ENCODE measurements around the gene ACVR1B.

The ACVR1B gene

DNA sequence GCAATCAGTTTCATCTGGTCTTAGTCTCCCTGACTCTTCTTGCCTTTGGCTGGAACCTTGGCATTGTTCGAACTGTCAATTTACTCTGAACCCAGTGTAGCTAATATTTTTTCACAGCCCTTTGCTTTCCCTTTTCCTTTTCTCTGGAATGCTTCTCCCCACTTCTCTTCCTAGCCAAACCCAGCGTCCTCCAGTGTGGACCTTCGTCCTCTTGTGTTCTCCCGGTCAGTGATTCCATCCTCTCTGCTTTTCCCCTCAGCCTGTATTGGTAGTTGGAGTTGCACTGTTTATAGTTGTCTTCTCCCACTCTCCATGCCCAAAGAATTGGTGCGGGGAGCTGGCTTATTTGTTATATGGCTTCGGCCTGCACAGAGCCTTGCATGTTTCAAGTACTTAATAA is 9.4 kb downstream of the ACVR1B start:
- DNase-seq (ENCODE audit: low read depth) = no peak
- Histone ChIP-seq H3K36me3 (ENCODE audit: control insufficient read depth, insufficient read depth, low read length, severe bottlenecking) (peaks cover 17% of the 10 kb centered on the region), H3K4me1 (ENCODE audit: control insufficient read depth, insufficient read depth, low read length) (peaks cover 49% of the 10 kb centered on the region), H3K4me3 (ENCODE audit: low read length) (no peak overlapping the region), H3K9ac (ENCODE audit: low read length) (no peak overlapping the region), H3K9me3 (ENCODE audit: control insufficient read depth, low read length) (no peaks in the 10 kb centered on the region), H3K27me3 (replicated peaks; ENCODE audit: control insufficient read depth, insufficient read depth, low read length) (no peaks in the 10 kb centered on the region)

DNA sequence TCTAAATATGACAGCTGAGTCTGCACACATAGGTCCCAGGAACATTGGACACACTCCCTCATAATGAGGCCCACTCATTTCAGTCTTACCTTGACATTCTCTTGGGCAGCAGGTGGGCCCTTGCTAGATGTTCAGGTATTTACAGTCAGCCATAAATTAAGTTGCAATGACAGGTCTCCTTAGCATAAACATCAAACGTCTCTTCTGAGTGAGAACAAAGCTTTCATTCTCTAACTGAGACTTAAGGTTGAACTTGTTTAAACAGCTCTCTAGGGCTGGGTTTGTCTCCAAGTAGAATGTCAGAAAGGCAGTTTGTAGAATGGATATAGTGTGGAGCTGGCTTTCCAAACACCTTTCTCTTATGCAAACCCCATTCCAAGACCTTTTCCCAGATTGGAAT is 10.3 kb downstream of the ACVR1B start:
- Histone ChIP-seq H3K36me3 (ENCODE audit: control insufficient read depth, insufficient read depth, low read length, severe bottlenecking) (peaks cover 17% of the 10 kb centered on the region), H3K9ac (ENCODE audit: low read length) (peak overlapping the region; percentile 0), H3K4me3 (ENCODE audit: low read length) (no peak overlapping the region), H3K27me3 (replicated peaks; ENCODE audit: control insufficient read depth, insufficient read depth, low read length) (no peaks in the 10 kb centered on the region), H3K9me3 (ENCODE audit: control insufficient read depth, low read length) (no peaks in the 10 kb centered on the region), H3K4me1 (ENCODE audit: control insufficient read depth, insufficient read depth, low read length) (peaks cover 43% of the 10 kb centered on the region)
- no peak for DNase-seq (ENCODE audit: low read depth)

- no peak for DNase-seq (ENCODE audit: low read depth)
- no peak overlapping the region for H3K9ac ChIP-seq (ENCODE audit: low read length)
- no peak overlapping the region for H3K4me3 ChIP-seq (ENCODE audit: low read length)
- H3K36me3 ChIP-seq (ENCODE audit: control insufficient read depth, insufficient read depth, low read length, severe bottlenecking) = peaks cover 17% of the 10 kb centered on the region
- no peaks in the 10 kb centered on the region for H3K9me3 ChIP-seq (ENCODE audit: control insufficient read depth, low read length)
- peaks cover 41% of the 10 kb centered on the region for H3K4me1 ChIP-seq (ENCODE audit: control insufficient read depth, insufficient read depth, low read length)
- H3K27me3 ChIP-seq (replicated peaks; ENCODE audit: control insufficient read depth, insufficient read depth, low read length) = no peaks in the 10 kb centered on the region
Observed at GRCh38 chr12:51962737-51963136, 11.2 kb downstream of the ACVR1B start.

GRCh38 chr12:51963477-51963876 is 12.0 kb downstream of the ACVR1B start:
- no peak overlapping the region for H3K9ac ChIP-seq (ENCODE audit: low read length)
- H3K27me3 ChIP-seq (replicated peaks; ENCODE audit: control insufficient read depth, insufficient read depth, low read length) = no peaks in the 10 kb centered on the region
- H3K36me3 ChIP-seq (ENCODE audit: control insufficient read depth, insufficient read depth, low read length, severe bottlenecking) = peaks cover 17% of the 10 kb centered on the region
- peaks cover 39% of the 10 kb centered on the region for H3K4me1 ChIP-seq (ENCODE audit: control insufficient read depth, insufficient read depth, low read length)
- no peak overlapping the region for H3K4me3 ChIP-seq (ENCODE audit: low read length)
- H3K9me3 ChIP-seq (ENCODE audit: control insufficient read depth, low read length) = no peaks in the 10 kb centered on the region
- DNase-seq (ENCODE audit: low read depth) = no peak

GRCh38 chr12:51969643-51970042 is 18.1 kb downstream of the ACVR1B start:
- Histone ChIP-seq H3K4me1 (ENCODE audit: control insufficient read depth, insufficient read depth, low read length) (peaks cover 38% of the 10 kb centered on the region), H3K36me3 (ENCODE audit: control insufficient read depth, insufficient read depth, low read length, severe bottlenecking) (no peaks in the 10 kb centered on the region), H3K4me3 (ENCODE audit: low read length) (no peak overlapping the region), H3K27me3 (replicated peaks; ENCODE audit: control insufficient read depth, insufficient read depth, low read length) (no peaks in the 10 kb centered on the region), H3K9ac (ENCODE audit: low read length) (no peak overlapping the region), H3K9me3 (ENCODE audit: control insufficient read depth, low read length) (no peaks in the 10 kb centered on the region)
- no peak for DNase-seq (ENCODE audit: low read depth)

- Histone ChIP-seq H3K9me3 (ENCODE audit: control insufficient read depth, low read length) (no peaks in the 10 kb centered on the region), H3K4me1 (ENCODE audit: control insufficient read depth, insufficient read depth, low read length) (peaks cover 45% of the 10 kb centered on the region), H3K4me3 (ENCODE audit: low read length) (no peak overlapping the region), H3K27me3 (replicated peaks; ENCODE audit: control insufficient read depth, insufficient read depth, low read length) (no peaks in the 10 kb centered on the region), H3K36me3 (ENCODE audit: control insufficient read depth, insufficient read depth, low read length, severe bottlenecking) (peaks cover 9% of the 10 kb centered on the region), H3K9ac (ENCODE audit: low read length) (peak overlapping the region; percentile 3)
- peak; percentile 24 for DNase-seq (ENCODE audit: low read depth)
Observed at GRCh38 chr12:51970904-51971646, 19.6 kb downstream of the ACVR1B start.

GRCh38 chr12:51971679-51972421 is 20.4 kb downstream of the ACVR1B start:
- Histone ChIP-seq H3K27me3 (replicated peaks; ENCODE audit: control insufficient read depth, insufficient read depth, low read length) (no peaks in the 10 kb centered on the region), H3K4me3 (ENCODE audit: low read length) (peak overlapping the region; percentile 75), H3K9me3 (ENCODE audit: control insufficient read depth, low read length) (no peaks in the 10 kb centered on the region), H3K36me3 (ENCODE audit: control insufficient read depth, insufficient read depth, low read length, severe bottlenecking) (peaks cover 17% of the 10 kb centered on the region), H3K9ac (ENCODE audit: low read length) (peak overlapping the region; percentile 84), H3K4me1 (ENCODE audit: control insufficient read depth, insufficient read depth, low read length) (peaks cover 51% of the 10 kb centered on the region)
- DNase-seq (ENCODE audit: low read depth) = peak; percentile 37

DNA sequence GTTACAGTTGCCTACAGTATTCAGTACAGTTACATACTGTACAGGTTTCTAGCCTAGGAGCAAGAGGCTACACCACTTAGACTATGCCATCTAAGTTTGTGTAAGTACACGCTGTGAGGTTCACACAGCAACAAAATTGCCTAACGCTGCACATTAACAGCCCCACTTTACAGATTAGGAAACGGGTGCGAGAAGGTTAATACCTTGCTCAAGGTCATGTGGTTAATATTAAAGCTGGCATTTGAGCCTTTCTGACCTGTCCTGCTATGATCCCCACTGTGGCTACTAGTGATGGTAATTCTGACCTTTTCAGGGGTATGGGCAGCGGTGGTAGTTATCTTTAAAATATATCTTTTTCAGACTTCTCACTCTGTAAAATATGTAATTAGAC is 20.9 kb downstream of the ACVR1B start:
- Histone ChIP-seq H3K4me3 (ENCODE audit: low read length) (peak overlapping the region; percentile 75), H3K36me3 (ENCODE audit: control insufficient read depth, insufficient read depth, low read length, severe bottlenecking) (peaks cover 19% of the 10 kb centered on the region), H3K27me3 (replicated peaks; ENCODE audit: control insufficient read depth, insufficient read depth, low read length) (no peaks in the 10 kb centered on the region), H3K4me1 (ENCODE audit: control insufficient read depth, insufficient read depth, low read length) (peaks cover 57% of the 10 kb centered on the region), H3K9ac (ENCODE audit: low read length) (peak overlapping the region; percentile 84), H3K9me3 (ENCODE audit: control insufficient read depth, low read length) (no peaks in the 10 kb centered on the region)
- no peak for DNase-seq (ENCODE audit: low read depth)

GRCh38 chr12:51972849-51973273 is 21.4 kb downstream of the ACVR1B start:
- Histone ChIP-seq H3K4me1 (ENCODE audit: control insufficient read depth, insufficient read depth, low read length) (peaks cover 61% of the 10 kb centered on the region), H3K27me3 (replicated peaks; ENCODE audit: control insufficient read depth, insufficient read depth, low read length) (no peaks in the 10 kb centered on the region), H3K9me3 (ENCODE audit: control insufficient read depth, low read length) (no peaks in the 10 kb centered on the region), H3K36me3 (ENCODE audit: control insufficient read depth, insufficient read depth, low read length, severe bottlenecking) (peaks cover 21% of the 10 kb centered on the region), H3K9ac (ENCODE audit: low read length) (peak overlapping the region; percentile 84), H3K4me3 (ENCODE audit: low read length) (peak overlapping the region; percentile 75)
- DNase-seq (ENCODE audit: low read depth) = peak; percentile 53

GRCh38 chr12:51973560-51973959 is 22.1 kb downstream of the ACVR1B start:
- peak; percentile 69 for DNase-seq (ENCODE audit: low read depth)
- Histone ChIP-seq H3K36me3 (ENCODE audit: control insufficient read depth, insufficient read depth, low read length, severe bottlenecking) (peaks cover 26% of the 10 kb centered on the region), H3K27me3 (replicated peaks; ENCODE audit: control insufficient read depth, insufficient read depth, low read length) (no peaks in the 10 kb centered on the region), H3K4me1 (ENCODE audit: control insufficient read depth, insufficient read depth, low read length) (peaks cover 64% of the 10 kb centered on the region), H3K4me3 (ENCODE audit: low read length) (peak overlapping the region; percentile 75), H3K9me3 (ENCODE audit: control insufficient read depth, low read length) (no peaks in the 10 kb centered on the region), H3K9ac (ENCODE audit: low read length) (peak overlapping the region; percentile 84)

GRCh38 chr12:51974646-51975045 is 23.1 kb downstream of the ACVR1B start:
- Histone ChIP-seq H3K9ac (ENCODE audit: low read length) (peak overlapping the region; percentile 4), H3K4me1 (ENCODE audit: control insufficient read depth, insufficient read depth, low read length) (peaks cover 67% of the 10 kb centered on the region)

More at GRCh38 chr12:51974646-51975045, 23.1 kb downstream of the ACVR1B start:
- H3K36me3 ChIP-seq (ENCODE audit: control insufficient read depth, insufficient read depth, low read length, severe bottlenecking) = peaks cover 26% of the 10 kb centered on the region
- H3K4me3 ChIP-seq (ENCODE audit: low read length) = no peak overlapping the region
- no peaks in the 10 kb centered on the region for H3K9me3 ChIP-seq (ENCODE audit: control insufficient read depth, low read length)
- DNase-seq (ENCODE audit: low read depth) = no peak
- no peaks in the 10 kb centered on the region for H3K27me3 ChIP-seq (replicated peaks; ENCODE audit: control insufficient read depth, insufficient read depth, low read length)

Measured in adipocyte (in vitro differentiated cells).